CD4-positive, alpha-beta T cell treated with Interleukin-12 subunit alpha and Interleukin-12 subunit beta, for 1 hour (primary cell): ENCODE measurements around the gene CHRNA4.
"Not testable (repeated sequence)": the region's sequence is repeated elsewhere in the genome, so short reads cannot be mapped to it uniquely, and the experiment has no call there.

Source experiments
- DNase-seq: peaks from one replicate; pipeline ENCODE4 v3.0.0-alpha.2; 2020

CHRNA4 gene

GRCh38 chr20:63397155-63397843 is 36.1 kb upstream of the CHRNA4 start:
- no peak for DNase-seq

- no peak for DNase-seq
Observed at GRCh38 chr20:63396300-63396699, 35.2 kb upstream of the CHRNA4 start.

- no peak for DNase-seq
Observed at GRCh38 chr20:63395723-63396122, 34.6 kb upstream of the CHRNA4 start.

GRCh38 chr20:63394920-63395455 is 33.8 kb upstream of the CHRNA4 start:
- DNase-seq = no peak

DNA sequence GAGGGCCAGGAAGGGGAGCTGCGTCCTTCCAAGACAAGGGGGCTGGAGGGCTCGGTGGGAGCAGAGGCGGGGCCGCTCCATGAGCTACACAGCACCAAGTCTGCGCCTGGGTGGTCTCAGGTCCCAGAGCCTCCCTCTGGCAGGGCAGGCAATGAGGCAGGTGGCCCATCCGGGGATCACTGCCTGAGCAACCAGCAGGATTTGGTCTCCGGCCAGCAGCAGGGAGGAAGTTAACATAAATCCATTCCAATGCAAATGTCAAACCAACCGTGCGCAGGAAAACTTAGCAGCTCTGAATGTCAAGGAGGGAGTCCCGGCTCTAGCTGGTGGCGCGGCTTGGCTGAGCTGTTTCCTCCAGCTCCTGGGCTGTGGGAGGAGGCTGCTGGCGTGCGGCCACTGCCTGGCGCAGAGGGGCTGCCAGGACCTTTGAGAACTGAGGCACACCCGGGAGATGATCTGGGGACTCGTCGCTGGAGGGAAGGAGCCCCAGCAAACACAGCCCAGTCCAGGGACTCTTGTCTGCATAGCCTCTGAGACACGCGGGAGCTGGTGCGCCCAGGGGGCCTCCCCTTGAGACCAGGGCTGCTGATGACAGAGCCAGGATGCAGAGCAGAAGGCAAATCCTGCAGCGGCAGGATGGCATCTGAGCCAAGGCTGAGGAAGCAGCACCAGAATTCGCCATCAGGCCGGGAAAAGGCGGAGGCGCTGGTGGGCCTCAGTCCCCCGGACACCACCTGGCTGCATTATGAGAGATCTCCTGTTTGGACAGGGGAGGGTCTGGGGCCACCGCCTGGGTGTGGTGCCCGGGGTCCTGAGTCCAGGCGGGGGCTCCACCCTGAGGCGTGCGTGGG is 33.1 kb upstream of the CHRNA4 start:
- DNase-seq = no peak

DNA sequence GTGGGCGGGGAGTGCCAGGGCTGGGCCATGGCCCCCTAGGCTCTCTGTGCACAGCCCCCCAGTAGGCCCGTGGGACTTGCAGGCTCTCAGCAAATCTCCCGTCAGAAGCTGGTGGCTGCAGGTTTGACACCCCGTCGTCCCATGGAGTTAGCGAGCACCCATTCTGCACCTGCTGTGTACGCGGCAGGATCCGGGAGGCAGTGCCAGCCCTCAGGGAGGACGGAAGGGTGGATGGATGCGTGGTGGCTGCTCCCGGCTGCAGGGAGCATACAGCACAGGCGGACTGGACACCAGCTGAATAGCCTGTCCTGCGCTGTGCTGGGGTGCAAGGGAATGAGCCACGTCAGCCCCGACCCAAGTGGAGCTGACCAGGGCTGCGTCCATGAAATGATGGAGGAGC is 32.4 kb upstream of the CHRNA4 start:
- no peak for DNase-seq

DNA sequence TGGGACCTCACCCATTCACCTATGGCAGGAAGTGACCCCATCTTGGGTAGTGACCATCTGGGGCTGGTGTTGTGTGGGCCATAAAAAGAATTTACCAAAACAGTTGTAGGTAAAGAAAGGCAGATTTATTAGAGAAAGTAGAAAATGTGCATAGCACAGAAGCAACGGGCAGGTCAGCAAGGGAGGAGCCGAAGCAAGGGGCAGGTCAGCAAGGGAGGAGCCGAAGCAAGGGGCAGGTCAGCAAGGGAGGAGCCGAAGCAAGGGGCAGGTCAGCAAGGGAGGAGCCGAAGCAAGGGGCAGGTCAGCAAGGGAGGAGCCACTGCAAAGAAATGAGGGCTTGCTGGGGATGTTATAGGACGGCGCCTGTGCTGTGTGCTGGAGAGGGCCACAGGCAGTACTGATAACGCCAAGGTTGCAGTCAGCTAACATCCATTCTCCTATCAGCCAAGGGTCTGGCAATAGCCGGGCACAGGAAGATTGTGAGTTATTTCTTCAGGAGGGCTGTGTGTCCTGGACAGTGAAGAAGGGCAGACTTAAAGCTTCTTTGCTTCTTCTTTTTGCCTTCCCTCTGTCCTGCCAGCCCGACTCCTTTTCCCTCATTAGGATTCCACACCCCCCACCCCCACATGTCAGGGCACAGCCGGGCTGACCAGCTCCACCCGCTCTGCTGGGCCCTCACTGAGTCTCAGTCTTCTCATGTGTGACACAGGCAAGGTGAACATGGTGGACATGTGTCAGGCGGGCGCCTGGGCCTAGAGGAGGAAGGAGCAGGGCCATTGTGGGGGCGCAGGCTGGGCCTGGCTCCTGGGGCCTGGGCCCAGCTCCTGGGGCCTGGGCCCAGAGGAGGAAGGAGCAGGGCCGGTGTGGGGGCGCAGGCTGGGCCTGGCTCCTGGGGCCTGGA is 31.6 kb upstream of the CHRNA4 start:
- no peak for DNase-seq

DNA sequence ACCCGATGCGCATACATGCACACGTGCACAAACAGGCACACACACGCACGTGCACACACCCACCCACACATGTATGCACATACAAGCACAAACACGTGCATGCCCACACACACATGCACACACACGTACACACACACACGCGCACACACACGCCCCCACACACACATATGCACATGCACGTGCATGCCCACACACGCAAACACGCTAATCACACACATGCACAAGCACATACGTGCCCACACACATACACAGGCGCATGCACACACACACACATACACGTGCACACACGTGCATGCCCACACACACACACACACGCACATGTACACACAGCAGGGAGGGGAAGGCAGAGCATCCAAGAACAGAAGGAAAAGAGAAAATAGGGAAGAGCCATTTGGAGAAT is 26.8 kb upstream of the CHRNA4 start:
- DNase-seq = no peak

- DNase-seq = no peak
Observed at GRCh38 chr20:63387393-63387792, 26.2 kb upstream of the CHRNA4 start.

GRCh38 chr20:63386491-63386890 is 25.3 kb upstream of the CHRNA4 start:
- DNase-seq = no peak

DNA sequence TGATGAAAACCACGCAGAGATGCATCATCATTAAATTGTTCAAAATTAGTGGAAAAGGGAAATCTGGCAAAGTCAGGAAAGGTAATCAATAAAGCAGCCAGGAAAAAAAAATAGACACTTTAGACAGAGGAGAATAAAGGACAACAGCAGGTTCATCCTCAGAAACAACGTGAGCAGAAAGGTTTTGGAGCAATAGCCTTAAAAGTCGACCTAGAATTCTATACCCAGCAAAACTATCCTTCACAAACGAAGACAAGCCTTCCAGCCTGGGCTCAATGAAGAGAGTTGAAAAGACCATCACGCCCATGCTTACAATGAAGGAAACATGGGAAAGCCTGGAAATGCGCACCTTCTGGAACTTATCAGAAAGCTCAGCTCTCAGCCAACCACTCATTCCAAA is 24.7 kb upstream of the CHRNA4 start:
- DNase-seq = no peak

GRCh38 chr20:63384336-63384735 is 23.2 kb upstream of the CHRNA4 start:
- no peak for DNase-seq

DNA sequence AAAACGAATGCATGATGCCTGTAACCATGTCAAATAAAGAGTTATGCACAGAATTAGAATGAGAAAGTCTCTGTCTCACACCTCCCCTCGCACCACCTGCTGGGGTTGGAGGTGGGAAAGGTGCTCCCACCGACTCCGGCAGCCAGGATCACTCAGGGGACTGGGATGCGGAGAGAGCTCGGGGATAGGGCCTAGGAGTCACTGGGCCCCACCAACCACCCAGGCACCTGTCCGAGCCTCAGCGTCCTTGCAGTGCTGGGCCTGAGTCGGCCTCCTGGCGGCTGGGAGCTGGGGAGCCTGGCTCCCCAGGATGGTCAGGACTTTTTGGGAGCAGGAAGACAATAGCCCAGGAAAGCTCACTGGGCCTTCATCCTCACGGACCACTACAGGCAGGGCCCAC is 22.4 kb upstream of the CHRNA4 start:
- no peak for DNase-seq

- no peak for DNase-seq
Observed at GRCh38 chr20:63382551-63383300, 21.6 kb upstream of the CHRNA4 start.

GRCh38 chr20:63381781-63382431 is 20.8 kb upstream of the CHRNA4 start:
- peak; percentile 24 for DNase-seq

DNA sequence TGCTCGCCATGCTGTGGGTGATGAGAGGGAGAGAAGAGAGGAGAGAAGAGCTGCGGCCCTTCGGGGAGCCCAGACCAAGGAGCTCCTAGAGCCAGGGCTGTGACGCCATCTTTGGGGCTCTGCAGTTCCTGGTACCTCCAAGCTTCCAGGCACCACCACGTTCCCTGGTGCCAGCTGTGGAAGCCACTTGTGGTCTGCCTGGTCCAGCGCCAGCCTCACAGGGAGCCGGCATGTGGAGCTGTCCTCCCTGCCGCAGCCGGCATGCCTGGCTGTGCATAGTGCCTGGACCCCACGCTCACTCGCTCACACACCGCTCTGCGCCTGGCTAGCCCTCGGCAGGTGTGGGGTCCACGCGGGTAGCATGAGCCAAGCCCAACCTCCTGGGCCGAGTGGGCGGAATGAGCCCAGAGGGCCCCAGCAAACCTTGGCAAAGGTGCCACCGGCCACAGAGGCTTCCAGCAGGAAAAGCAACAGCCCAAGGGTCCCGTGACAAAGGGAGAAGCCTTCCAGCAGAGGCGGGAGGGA is 19.3 kb upstream of the CHRNA4 start:
- DNase-seq = no peak

DNA sequence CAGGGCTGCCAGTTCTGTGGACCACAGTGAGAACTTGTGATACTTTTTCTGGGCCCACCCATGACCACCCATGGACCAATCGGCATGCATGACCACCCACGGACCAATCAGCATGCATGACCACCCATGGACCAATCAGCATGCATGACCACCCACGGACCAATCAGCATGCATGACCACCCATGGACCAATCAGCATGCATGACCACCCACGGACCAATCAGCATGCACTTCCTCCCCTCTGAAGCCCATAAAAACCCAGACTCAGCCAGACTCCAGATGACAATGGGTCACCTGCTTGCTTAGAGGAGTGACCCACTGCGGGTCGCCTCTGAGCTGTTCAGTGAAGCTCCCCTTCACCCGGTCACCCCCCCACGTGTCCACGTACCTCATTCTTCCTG is 18.7 kb upstream of the CHRNA4 start:
- DNase-seq = not testable (repeated sequence)

DNA sequence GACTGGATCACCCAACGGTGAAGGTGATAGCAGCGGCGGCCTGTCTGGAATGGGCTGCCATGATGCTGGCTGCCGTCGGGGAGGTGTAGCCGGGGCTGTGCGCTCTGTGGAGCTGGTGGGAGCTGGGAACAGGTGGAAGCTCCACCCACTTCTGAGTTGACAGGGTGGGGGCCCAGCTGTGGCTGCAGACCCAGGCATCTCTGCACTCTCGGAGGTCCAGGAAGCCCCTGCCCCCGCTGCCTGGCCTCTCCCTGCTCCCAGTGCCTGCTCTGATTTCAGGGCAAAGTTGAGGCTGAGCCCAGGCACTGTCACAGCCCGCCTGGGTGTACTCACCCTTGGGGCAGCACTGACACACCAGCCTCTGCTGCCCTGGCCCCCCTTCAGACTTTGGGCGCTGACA is 18.1 kb upstream of the CHRNA4 start:
- DNase-seq = no peak

- DNase-seq = no peak
Observed at GRCh38 chr20:63378626-63379025, 17.5 kb upstream of the CHRNA4 start.

GRCh38 chr20:63377951-63378381 is 16.8 kb upstream of the CHRNA4 start:
- no peak for DNase-seq

GRCh38 chr20:63377256-63377941 is 16.2 kb upstream of the CHRNA4 start:
- no peak for DNase-seq
